Measurements from ENCODE around the gene HNRNPM.

The HNRNPM gene

GRCh38 chr19:8537099-8537498, 92.3 kb downstream of the HNRNPM start:
- no peak for TF ChIP-seq CTCF (IDR thresholded peaks at IDR 0.05; ENCODE audit: low read depth, low read length, missing control alignments)
- H3K4me3 ChIP-seq (replicated peaks; ENCODE audit: low read depth, low read length): no peak overlapping the region
- no peak for DNase-seq (ENCODE audit: extremely low read depth, low read depth)
